Measurements from ENCODE around the gene ODAD2. TPM values are rescaled to one million over a fixed set of nuclear protein-coding genes. Genes with fewer than 3 reads are reported as not detected.

Gene ODAD2
- total RNA-seq, 1 experiment from 2014 or later, result 0.61 TPM

- BruUV-seq (replicated peaks), result no TSS peak
- DNase-seq, result no peak
- CTCF ChIA-PET, result no interaction called here
- no peak overlapping the region for H3K27ac Mint-ChIP-seq (ENCODE audit: unreplicated experiment)
- intact Hi-C loops (cut with micrococcal nuclease; ENCODE audit: unreplicated experiment), result loop anchor here (5.0 kb wide), 1 partner anchor 89 kb away; no protein-coding TSS in a partner anchor
- H3K4me1 Mint-ChIP-seq (ENCODE audit: low read depth, unreplicated experiment), result peaks cover 9% of the 10 kb centered on the region
- no peaks in the 10 kb centered on the region for H3K36me3 Mint-ChIP-seq (ENCODE audit: insufficient read depth, unreplicated experiment)
- H3K27me3 Mint-ChIP-seq (ENCODE audit: unreplicated experiment), result no peaks in the 10 kb centered on the region
- TF ChIP-seq CTCF (IDR thresholded peaks at IDR 0.05; ENCODE audit: unreplicated experiment), result no peak
- no peaks in the 10 kb centered on the region for H3K9me3 Mint-ChIP-seq (ENCODE audit: low read depth, unreplicated experiment)
- no peak overlapping the region for H3K4me3 Mint-ChIP-seq (ENCODE audit: low read depth, unreplicated experiment)
Observed at GRCh38 chr10:27890971-27891370, 107.9 kb downstream of the ODAD2 start.

- H3K4me3 Mint-ChIP-seq (ENCODE audit: low read depth, unreplicated experiment), result no peak overlapping the region
- no peaks in the 10 kb centered on the region for H3K36me3 Mint-ChIP-seq (ENCODE audit: insufficient read depth, unreplicated experiment)
- H3K27me3 Mint-ChIP-seq (ENCODE audit: unreplicated experiment), result no peaks in the 10 kb centered on the region
- peaks cover 9% of the 10 kb centered on the region for H3K4me1 Mint-ChIP-seq (ENCODE audit: low read depth, unreplicated experiment)
- BruUV-seq (replicated peaks), result no TSS peak
- CTCF ChIA-PET, result no interaction called here
- intact Hi-C loops (cut with micrococcal nuclease; ENCODE audit: unreplicated experiment), result no loop called here
- TF ChIP-seq CTCF (IDR thresholded peaks at IDR 0.05; ENCODE audit: unreplicated experiment), result no peak
- no peak overlapping the region for H3K27ac Mint-ChIP-seq (ENCODE audit: unreplicated experiment)
- no peaks in the 10 kb centered on the region for H3K9me3 Mint-ChIP-seq (ENCODE audit: low read depth, unreplicated experiment)
- no peak for DNase-seq
Observed at GRCh38 chr10:27889518-27889917, 109.4 kb downstream of the ODAD2 start.

GRCh38 chr10:27884185-27884641 lies 114.7 kb downstream of the ODAD2 start:
- no peak for TF ChIP-seq CTCF (IDR thresholded peaks at IDR 0.05; ENCODE audit: unreplicated experiment)
- no peak overlapping the region for H3K4me3 Mint-ChIP-seq (ENCODE audit: low read depth, unreplicated experiment)
- DNase-seq, result no peak
- peak overlapping the region; percentile 42 for H3K27ac Mint-ChIP-seq (ENCODE audit: unreplicated experiment)
- H3K9me3 Mint-ChIP-seq (ENCODE audit: low read depth, unreplicated experiment), result no peaks in the 10 kb centered on the region
- H3K4me1 Mint-ChIP-seq (ENCODE audit: low read depth, unreplicated experiment), result no peaks in the 10 kb centered on the region
- no peaks in the 10 kb centered on the region for H3K27me3 Mint-ChIP-seq (ENCODE audit: unreplicated experiment)
- intact Hi-C loops (cut with micrococcal nuclease; ENCODE audit: unreplicated experiment), result no loop called here
- BruUV-seq (replicated peaks), result no TSS peak
- H3K36me3 Mint-ChIP-seq (ENCODE audit: insufficient read depth, unreplicated experiment), result no peaks in the 10 kb centered on the region
- CTCF ChIA-PET, result no interaction called here

- no TSS peak for BruUV-seq (replicated peaks)
- TF ChIP-seq CTCF (IDR thresholded peaks at IDR 0.05; ENCODE audit: unreplicated experiment), result no peak
- DNase-seq, result no peak
- H3K27ac Mint-ChIP-seq (ENCODE audit: unreplicated experiment), result no peak overlapping the region
- no peak overlapping the region for H3K4me3 Mint-ChIP-seq (ENCODE audit: low read depth, unreplicated experiment)
- intact Hi-C loops (cut with micrococcal nuclease; ENCODE audit: unreplicated experiment), result no loop called here
- no peaks in the 10 kb centered on the region for H3K27me3 Mint-ChIP-seq (ENCODE audit: unreplicated experiment)
- CTCF ChIA-PET, result no interaction called here
- no peaks in the 10 kb centered on the region for H3K4me1 Mint-ChIP-seq (ENCODE audit: low read depth, unreplicated experiment)
- no peaks in the 10 kb centered on the region for H3K36me3 Mint-ChIP-seq (ENCODE audit: insufficient read depth, unreplicated experiment)
- no peaks in the 10 kb centered on the region for H3K9me3 Mint-ChIP-seq (ENCODE audit: low read depth, unreplicated experiment)
Observed at GRCh38 chr10:27878281-27878680, 120.6 kb downstream of the ODAD2 start.
